HG02571 (cell line): ENCODE results near the gene BABAM1.
"Not testable (repeated sequence)": the region's sequence is repeated elsewhere in the genome, so short reads cannot be mapped to it uniquely, and the experiment has no call there.

Experiments used
- ATAC-seq: cut with Tn5 transposase; IDR thresholded peaks from one replicate; pipeline ENCODE4 v1.9.1; 2021; ENCODE audit warnings: mild to moderate bottlenecking, moderate library complexity; ENCODE audit not compliant: unreplicated experiment

Gene BABAM1

DNA sequence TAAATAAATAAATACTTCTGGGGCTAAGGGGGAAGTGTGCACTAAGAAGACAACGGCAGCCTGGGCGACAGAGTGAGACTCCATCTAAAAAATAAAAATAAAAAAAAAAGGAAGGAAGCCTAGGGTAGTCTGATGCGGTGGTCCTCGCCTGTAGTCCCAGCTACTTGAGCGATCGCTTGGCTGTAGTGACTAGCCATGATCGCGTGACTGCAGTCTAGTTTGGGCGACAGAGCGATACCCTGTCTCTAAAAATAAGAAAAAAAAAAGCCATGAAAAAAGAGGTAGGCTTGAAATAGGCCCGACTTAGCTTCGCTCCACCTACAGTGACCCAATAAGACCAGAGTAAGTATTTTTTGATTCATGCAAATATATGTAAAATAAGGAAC is 661 bp upstream of the BABAM1 start:
- peak; percentile 11 for ATAC-seq

DNA sequence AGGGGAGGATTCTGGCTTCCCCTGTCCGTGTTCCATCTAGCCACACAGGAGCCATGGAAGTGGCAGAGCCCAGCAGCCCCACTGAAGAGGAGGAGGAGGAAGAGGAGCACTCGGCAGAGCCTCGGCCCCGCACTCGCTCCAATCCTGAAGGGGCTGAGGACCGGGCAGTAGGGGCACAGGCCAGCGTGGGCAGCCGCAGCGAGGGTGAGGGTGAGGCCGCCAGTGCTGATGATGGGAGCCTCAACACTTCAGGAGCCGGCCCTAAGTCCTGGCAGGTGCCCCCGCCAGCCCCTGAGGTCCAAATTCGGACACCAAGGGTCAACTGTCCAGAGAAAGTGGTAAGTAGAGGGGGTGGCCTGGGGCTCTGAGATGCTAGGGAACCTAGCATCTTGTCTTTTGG is 1.5 kb downstream of the BABAM1 start:
- no peak for ATAC-seq

DNA sequence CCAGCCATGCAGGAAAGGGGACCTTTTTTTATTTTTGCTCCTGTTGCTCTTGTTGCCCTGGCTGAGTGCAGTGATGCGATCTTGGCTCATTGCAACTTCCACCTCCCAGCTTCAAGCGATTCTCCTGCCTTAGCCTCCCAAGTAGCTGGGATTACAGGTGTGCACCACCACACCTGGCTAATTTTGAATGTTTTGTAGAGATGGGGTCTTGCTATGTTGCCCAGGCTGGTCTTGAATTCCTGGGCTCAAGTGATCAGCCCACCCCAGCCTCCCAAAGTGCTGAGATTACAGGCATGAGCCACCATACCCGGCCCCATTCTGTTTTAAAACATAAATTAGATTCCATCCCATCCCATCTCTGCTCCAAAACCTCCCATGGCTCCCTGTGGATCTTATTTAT is 7.6 kb downstream of the BABAM1 start:
- not testable (repeated sequence) for ATAC-seq

DNA sequence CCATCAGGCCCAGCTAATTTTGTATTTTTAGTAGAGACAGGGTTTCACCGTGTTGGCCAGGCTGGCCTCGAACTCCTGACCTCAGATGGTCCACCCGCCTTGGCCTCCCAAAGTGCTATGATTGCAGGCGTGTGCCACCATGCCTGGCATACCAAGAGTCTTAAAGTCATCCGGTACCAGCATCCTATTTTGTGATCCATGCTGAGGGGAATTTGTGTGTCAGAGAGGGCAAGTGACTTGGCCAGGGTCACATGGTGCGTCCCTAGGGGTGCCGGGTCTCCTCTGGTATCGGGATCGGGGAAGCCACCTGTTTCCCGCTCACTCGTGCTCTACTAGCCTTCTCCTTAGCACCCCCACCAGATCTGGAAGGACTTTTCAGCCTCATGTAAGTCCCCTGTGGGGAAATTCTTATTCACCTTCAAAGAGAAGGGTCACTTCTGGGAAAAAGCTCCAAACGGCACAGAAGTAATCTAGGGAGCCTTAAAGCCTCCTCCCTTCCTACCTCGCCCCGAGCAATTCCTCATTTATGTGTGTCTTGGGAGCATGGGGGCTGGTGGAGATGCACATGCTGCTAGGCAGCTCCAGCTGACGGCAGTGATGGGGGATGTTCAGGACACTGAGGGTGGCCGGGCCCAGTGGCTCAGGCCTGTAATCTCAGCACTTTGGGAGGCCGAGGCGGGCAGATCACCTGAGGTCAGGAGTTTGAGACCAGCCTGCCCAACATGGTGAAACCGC is 8.4 kb downstream of the BABAM1 start:
- no peak for ATAC-seq

DNA sequence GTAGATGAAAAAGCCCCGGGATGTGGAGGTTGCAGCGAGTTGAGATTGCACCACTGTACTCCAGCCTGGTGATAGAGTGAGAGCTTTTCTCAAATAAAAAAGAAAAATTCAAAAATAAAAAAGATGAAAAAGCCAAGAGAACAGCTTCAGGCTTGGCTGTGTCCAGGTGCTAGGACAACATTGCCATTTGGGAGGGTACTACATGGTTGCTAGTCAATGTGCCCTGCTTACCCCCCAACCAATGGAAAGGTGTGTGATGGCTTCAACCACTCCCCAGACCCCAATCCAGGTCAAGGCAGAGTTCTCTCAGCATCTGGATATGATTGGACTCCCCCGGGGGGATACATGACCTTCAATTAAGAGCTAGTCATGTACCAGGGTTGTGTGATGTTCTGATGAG is 12.2 kb downstream of the BABAM1 start:
- ATAC-seq: no peak

DNA sequence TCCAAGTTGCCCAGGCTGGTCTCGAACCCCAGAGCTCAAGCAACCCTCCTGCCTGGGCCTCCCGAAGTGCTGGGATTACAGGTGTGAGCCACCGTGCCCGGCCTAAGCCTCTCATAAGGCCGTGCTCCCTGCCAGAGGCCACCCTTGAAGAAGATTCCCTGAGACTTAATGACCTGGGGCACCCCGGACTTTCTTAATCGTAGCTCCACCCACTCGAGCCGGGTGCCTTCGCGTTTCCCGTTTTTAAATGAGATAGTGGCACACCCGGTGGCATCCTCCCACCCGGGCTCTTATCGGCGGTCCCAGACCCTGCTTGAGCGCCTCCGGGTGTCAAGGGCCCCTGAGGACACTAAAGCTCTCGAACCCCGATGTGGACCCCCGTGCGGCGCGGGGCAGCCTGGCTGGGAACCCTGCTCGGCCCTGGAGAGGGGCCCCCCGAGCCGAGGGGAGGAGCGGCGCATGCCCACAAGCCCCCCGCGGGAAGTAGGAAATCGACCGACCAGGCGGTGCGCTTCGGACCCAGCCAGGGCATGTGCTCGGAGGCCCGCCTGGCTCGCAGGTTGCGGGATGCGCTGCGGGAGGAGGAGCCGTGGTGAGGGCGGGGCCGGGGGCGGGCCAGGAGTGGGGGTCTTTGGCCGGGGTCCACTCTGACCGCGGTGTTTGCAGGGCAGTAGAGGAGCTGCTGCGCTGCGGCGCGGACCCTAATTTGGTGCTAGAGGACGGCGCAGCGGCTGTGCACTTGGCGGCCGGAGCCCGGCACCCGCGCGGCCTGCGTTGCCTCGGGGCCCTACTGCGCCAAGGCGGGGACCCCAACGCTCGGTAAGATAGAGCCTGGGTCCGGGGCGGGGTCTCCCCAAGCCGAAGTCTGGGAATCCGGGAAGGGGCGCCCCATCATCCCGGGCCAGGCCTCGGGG is 14.4 kb downstream of the BABAM1 start, which contains the start of gene ANKLE1:
Gene ANKLE1 (plus strand): TSS at position 511 of the 914 bp plus-strand sequence. CDS start 20 bp downstream, at position 531.
- ATAC-seq: no peak

DNA sequence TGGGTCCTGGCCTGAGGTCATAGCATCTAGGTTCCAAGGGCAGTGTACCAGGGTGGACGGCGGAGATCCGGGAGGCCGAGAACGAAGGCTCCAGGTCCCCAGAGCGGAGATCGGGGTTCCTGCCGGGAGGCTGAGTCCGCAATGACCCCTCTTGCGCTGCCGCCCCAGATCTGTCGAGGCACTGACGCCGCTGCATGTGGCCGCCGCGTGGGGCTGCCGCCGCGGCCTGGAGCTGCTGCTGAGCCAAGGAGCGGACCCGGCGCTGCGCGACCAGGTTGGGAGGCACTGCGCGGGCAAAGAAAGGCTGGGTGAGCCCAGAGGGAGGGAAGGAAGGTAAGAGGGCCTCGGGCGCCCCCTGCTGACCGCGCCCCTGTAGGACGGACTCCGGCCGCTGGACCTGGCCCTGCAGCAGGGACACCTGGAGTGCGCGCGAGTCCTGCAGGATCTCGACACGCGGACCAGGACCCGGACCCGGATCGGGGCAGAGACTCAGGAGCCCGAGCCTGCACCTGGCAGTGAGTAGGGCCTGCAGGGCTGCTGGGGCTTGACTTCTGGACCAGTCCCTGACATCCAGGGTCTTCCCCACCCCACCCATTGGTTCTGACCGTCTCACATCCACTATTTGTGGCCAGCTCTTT is 15.4 kb downstream of the BABAM1 start:
- peak; percentile 66 for ATAC-seq

DNA sequence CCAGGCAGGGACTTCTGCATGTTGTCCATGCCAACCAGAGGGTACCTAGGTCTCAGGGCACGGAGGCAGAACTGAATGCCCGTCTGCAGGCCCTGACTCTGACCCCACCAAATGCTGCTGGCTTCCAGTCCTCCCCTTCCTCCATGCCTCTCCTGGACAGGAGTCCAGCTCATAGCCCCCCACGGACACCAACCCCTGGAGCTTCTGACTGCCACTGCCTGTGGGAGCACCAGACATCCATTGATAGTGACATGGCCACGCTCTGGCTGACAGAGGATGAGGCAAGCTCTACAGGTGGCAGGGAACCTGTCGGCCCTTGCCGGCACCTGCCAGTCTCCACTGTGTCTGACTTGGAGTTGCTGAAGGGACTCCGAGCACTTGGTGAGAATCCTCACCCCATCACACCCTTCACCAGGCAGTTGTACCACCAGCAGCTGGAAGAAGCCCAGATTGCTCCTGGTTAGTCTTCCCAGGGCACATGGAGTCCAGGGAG is 16.3 kb downstream of the BABAM1 start:
- ATAC-seq: no peak

DNA sequence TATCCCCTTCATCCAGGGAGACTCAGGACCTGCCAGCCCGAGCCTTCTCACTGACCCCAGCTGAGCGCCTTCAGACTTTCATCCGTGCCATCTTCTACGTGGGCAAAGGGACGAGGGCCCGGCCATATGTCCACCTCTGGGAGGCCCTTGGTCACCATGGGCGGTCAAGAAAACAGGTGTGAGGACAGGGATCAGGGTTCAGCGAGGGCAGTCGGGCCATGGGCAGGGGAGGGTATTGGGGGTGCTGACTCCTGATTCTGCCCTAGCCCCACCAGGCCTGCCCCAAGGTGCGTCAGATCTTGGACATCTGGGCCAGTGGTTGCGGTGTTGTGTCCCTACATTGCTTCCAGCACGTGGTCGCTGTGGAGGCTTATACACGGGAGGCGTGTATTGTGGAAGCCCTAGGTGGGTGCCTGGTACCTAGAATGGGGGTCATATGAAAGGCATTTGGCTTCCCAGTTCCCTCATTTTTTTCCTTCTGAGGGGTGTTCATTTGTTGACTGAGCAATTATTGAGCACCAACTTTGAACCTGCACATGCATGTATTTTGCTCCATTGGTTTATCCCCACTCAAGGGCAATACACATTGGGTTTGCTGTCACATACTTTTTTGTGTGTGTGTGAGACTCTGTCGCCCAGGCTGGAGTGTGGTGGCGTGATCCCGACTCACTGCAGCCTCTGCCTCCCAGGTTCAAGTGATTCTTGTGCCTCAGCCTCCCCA is 18.3 kb downstream of the BABAM1 start:
- ATAC-seq: no peak

DNA sequence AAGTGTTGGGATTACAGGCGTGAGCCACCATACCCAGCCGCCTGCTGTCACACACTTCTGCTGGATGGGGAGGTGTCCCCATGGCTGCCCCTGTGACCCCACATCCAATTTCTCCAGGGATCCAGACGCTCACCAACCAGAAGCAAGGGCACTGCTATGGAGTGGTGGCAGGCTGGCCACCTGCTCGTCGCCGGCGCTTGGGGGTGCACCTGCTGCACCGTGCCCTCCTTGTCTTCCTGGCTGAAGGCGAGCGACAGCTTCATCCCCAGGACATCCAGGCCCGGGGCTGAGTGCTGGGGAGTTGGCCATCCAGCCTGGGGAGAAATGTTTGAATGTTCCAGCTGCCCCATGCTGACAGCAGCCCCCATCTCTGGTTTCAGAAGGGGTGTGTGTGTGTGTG is 19.0 kb downstream of the BABAM1 start:
- ATAC-seq: no peak

DNA sequence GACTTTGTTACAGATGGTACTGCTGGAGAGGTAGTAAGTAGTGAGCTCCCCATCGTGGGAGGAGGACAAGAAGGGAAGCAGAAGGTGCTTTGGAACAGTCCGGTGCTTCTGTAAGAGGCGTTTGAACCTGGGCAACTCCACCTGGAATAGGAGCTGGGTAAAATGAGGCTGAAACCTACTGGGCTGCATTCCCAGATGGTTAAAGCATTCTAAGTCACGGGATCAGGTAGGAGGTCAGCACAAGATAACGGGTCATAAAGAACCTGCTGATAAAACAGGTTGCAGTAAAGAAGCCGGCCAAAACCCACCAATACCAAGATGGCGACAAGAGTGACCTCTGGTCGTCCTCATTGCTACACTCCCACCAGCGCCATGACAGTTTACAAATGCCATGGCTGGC is 19.5 kb downstream of the BABAM1 start:
- ATAC-seq: no peak

DNA sequence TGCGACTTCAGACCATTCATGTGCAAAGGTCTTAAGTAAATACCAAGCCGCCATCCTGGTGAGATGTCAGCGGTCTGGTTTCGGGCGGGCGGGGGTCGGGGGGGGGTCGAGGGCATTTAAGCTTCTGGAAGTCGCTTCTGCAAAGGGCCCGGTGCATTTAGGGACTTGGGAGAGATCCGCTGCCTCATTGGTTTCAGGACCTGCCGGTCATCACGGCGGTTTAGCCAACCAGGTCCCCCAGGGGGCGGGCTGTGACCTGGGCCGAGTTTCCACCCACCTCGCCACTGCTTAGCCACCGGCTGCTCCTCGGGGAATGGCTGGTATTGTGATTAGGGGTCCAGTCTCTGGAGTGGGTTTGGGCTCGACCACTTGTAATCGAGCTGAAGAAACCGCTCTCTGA is 22.2 kb downstream of the BABAM1 start:
- no peak for ATAC-seq

DNA sequence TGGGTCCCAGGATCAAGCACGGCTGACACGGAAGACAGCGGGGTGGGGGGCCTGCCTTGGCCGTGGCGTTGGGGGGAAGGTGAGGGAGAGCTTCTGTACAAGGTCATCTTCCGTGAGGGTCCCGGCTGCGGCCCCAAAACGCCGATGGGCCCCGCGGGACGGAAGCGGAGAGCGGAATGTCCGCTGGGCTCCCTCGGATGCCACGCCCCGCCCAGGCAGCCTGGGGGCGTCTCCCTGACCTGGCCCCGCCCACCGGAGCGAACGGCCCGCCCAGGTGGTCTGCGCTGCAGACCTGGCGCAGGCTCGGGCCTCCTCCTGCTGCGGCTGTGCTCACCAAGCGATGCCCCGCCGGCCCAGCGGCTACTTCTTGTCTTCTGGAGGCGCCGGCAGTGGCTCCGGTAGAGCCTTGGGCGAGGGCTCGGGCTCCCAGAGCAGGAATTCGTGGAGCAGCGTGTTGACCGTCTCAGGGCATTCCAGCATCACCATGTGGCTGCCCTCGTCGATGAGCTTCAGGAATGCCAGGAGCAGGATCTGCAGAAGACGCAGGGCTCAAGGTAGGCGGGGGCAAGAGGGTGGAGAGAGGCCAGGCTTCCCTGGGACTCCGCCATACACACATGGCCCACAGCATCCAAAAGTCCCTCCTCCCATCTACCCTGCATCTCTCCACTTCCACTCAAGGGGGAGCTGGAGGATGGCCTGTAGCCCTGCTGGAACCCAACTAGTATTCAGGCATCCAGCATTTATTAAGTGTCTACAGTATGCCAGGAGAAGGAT is 25.2 kb downstream of the BABAM1 start:
- ATAC-seq: peak; percentile 63

DNA sequence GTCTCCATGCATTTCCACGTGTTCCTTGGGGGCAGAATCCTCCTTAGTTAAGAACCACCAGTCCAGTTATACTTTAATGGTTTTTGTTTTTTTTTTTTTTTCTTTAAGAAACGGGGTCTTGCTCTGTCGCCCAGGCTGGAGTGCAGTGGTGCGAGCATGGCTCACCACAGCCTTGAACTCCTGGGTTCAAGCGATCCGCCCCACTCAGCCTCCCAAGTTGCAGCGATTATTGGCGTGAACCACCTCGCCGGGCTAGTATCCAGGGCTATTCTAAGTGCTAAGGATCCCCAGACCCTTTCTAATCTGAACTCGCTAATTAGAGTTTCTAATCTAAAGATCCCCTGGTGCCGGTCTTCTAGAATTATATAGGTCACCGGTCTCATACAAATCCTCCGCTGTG is 26.4 kb downstream of the BABAM1 start:
- no peak for ATAC-seq

DNA sequence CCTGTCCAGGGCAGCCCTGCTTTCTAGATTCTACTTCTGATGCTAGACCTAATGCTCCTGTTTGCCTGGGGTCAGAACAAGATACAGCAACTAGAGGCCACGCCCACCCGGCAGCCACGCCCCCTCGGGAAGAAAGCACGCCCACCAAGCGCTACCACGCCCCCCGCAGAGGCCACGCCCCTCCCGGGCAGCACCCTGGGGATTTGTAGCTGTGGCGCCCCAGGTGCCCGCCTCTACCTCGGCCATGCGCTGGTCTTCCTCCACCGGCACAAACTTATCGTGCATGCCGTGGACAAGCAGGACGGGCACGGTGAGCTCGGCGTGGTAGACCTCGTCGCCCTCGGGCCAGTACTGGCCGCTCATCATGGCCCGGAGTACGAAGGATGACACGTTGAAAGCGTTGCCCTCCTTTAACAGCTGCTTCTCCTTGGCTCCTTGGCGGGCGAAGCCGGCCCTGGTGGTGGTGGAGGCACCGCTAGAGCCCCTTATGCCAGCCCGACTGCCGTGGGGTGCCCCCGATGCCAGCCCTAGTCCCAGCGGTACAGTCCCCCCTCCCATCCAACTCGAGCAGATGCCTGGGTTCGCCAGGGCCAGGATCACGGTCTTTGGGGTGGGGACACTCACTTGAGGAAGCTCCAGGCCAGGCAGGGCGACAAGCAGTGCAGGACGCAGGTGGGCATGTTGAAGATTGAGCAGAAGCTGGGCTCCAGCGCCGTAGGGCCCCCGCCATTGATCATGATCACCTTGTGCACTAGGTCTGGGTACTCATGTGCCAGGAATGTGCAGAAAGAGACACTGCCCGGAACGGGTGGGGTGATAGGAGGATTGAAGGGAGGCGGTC is 27.0 kb downstream of the BABAM1 start:
- no peak for ATAC-seq

DNA sequence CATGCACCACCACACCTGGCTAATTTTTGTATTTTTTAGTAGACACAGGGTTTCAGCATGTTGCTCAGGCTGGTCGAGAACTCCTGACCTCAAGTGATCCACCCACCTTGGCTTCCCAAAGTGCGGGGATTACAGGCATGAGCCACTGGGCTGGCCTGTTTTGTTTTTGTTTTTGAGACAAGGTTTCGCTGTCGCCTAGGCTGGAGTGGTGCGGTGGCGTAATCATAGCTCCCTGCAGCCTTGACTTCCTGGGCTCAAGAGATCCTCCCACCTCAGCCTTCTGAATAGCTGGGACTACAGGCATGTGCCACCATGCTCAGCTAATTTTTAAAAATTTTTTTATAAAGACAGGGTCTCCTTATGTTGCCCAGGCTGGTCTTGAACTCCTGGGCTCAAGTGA is 28.3 kb downstream of the BABAM1 start:
- not testable (repeated sequence) for ATAC-seq

DNA sequence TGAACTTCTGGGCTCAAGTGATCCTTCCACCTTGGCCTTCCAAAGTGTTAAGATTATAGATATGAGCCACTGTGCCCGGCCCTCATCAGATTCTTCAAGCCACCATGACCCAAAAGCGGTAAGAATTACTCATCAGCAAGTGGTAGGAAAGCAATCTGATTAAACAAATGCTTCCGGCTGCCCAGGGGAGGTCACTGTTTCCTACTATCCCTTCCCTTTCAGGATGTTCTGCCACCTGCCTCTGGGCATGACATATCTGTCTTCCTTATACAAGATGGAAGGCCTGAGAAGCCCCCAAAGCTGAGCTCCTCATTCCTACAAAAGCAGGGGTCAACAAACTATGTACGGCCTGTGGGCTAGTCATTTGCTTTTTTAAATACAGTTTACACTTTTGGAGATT is 29.0 kb downstream of the BABAM1 start:
- ATAC-seq: no peak

DNA sequence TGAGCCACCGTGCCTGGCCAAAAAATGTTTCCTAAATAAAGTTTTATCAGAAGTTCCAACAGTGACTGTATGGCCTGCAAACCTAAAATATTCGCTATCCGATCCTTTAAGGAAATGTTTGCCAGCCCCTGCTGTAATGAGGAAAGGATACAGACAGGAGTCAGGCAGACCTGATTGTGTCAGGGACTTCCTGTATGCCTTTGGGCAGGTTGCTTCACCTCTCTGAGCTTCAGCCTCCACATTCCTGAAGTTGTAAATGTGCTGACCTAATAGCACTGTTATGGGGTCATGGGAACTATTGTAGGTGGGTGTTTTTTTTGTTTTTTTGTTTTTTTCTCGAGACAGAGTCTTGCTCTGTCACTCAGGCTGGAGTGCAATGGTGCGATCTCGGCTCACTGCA is 29.7 kb downstream of the BABAM1 start:
- ATAC-seq: no peak

DNA sequence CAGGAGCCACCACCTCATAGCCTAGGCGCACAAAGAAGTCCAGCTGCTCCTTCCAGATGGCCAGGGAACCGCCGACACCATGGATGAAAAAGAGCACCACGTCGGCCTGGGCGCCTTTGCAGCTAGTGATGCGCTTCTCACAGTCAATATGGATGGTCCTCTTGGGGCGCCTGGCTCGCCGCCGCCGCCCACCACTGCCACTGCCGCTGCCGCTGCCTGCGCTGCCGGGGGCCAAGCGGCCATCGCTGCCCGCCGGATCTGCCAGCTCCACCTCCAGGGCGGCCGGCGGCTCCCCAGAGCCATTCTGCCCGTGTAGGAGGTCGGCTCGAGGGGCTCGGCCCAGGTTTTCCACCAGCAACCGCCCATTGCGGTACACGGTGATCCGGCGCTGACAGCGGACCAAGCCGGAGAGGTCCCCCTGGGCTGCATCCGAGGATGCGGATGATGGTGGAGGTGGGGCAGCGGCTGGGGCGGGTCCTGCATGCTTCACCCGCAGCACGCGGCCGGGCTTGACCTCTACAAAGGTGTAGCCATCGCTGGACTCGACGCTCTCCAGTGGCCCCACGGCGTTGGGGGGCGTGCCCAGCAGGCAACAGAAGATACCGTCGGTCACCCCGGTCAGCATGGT is 33.9 kb downstream of the BABAM1 start:
- no peak for ATAC-seq
